HL-60/S4 (cell line): ENCODE results near the gene AUP1.

ENCODE experiments used
- in situ Hi-C: fragments of 300-500 bp; cut with MboI; formaldehyde crosslinking; loops from 2 replicates; pipeline ENCODE4 v1.14.3; 2022; ENCODE audit warnings: low sequenced_read_pairs

Gene AUP1

DNA sequence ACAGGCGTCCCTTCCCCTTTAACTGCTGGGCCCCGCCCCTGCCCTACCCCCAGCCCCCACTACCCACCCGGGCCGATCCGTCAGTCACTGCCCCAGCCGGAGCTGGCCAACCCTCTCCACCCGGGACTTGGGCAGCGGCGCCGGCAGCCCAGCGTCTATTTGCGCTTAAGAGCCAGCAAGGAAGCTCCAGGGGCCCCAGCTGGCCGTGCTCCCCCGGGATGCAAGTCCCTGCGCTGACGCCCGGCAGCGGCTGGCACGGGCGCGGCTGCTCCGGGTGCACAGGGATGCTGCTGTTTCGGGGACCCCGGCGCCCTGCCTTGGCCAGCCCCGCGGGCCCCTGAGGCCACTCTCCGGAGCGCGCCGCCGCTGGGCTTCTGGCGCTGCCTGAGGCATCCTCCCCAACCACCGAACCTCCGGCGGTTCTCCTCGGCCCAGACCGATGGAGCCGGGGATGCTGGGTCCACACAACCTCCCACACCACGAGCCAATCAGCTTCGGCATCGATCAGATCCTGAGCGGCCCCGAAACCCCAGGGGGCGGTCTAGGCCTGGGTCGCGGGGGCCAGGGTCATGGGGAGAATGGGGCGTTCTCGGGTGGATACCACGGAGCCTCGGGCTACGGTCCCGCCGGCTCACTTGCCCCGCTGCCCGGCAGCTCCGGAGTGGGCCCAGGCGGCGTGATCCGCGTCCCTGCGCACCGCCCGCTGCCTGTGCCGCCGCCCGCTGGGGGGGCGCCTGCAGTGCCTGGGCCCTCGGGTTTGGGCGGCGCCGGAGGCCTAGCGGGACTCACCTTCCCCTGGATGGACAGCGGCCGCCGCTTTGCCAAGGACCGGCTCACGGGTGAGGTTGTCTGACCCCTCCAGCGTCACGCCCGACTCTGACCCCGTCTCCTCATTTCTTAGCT, 14.9 kb downstream of the AUP1 start, which contains the start of gene TLX2:
Gene TLX2 (plus strand): TSS at position 83 of the 903 bp plus-strand sequence. CDS start 357 bp downstream, at position 440.
- in situ Hi-C loops: no loop called here

DNA sequence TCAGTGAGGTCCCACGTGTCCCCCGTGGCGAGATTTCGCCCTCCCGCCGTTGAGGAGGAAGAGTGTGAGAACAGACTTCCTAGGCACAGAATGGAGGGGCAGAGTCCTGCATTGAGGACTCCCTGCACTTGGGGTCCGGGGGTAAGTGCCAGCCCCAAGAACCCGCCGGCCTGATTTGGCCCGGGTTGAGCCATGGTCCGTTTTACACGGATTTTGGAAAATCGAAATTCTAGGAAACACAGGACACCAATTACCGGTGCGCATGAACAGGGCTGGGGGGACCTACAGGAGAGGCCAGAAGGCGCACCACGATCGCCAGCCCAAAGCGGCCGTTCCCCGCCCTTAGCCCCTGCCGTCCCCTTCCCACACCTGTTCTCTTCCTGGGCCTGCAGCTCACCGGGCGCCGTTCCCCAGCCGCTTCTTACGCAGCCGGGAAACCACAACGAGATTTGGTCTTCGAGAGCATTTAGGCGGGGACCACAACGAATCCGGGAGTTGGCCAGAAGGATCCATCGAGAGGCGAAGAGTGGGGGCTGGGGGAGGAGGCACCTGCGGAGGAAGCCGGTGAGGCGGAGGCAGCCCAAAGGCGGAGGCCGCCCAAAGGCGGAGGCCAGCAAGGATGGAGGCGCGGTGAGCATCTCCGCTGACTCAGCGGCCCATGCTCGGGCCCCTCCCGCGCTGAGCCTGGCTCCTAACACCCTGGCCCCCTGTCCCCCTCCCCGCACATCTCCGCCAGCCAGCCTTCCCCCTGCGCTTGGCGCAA, 15.7 kb downstream of the AUP1 start:
- in situ Hi-C loops: no loop called here

DNA sequence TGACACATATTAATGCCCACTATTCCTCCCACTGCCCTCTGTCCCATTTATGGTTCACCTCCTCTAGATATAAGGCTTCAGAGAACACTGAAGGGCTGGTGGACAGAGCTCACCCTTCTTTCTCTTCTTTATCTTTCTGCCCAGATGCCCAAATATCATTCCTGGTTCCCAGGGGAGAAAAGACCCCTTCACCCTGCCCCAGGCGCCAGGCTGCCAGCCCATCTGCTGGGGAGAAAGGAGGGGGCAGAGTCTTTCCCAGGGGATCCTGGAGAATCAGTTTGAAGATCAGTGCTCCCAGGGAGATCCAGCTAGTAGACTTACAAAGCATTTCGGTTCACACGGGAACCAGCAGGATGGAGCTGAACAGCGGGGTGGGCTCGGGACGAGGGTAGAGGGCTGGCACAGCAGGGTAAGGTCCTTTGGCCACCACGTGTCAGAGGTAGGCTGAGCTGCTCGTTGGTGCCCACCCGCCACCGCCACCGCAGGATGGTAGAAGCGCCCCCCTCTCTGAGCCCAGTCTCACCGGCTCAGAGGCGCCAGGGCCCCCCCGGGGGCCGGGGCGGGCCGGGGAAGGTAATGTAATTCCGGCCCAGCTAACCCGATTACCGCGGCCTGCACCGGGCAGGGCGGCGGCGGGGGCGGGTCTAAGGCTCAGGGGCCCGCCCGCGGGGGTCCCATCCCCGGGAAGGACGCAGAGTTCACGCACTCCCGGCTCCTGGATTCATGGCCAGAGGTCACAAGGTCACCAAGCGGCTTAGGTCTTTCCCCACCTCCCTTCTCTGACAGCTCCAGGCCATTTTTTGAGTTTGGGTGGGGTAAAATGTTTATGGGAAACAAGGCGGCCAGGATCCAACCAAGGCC, 16.5 kb downstream of the AUP1 start:
- in situ Hi-C loops: no loop called here

DNA sequence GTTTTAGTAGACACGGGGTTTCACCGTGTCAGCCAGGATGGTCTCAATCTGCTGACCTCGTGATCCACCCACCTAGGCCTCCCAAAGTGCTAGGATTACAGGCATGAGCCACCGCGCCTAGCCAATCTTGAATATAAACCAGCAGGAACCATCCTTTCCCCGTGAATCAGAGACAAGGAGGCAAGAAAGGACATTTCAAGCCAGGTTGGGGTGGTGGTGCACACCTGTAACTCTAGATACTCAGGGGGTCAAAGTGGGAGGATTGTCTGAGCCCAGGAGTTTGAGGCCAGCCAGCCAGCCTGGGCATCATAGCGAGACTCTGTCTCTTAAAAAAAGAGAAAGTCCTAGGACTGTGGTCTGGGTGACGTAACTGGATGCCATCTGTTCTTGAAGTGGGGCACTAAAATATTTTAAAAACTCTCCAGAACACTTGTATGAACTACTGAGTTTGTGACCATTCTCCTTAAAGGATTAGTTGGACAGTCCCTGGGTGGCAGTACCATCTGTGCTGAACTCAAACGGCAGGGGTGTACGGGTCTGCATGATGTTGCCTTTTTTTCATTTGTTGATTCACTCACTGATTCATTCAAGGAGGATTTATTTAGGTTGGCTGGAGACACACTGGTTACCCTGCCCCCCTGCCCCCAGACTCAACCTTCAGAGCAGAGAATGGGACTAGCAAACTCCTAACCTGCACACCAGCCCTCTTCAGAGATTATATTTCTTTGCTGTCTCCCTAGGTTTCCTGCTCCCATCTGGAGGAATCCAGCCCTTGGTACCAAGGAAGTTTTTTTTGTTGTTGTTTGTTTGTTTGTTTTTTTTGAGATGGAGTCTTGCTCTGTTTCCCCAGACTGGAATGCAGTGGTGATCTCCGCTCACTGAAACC, 18.2 kb downstream of the AUP1 start:
- in situ Hi-C loops: no loop called here

DNA sequence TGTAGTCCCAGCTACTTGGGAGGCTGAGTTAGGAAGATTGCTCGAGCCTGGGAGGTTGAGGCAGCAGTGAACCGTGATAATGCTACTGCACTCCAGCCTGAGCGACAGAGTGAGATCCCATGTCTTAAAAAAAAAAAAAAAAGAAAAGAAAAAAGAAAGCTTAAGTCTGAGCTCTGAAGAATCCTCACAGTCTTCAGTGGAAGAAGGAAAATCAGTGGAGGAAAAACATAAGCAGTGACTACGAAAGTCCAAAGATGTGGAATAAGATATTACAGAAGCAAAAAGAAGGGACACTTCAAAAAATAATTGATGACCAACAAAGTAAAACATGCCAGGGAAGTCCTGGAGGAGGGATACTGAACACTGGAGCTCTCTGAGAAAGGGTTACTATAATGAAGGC, 19.2 kb downstream of the AUP1 start:
- in situ Hi-C loops: no loop called here

DNA sequence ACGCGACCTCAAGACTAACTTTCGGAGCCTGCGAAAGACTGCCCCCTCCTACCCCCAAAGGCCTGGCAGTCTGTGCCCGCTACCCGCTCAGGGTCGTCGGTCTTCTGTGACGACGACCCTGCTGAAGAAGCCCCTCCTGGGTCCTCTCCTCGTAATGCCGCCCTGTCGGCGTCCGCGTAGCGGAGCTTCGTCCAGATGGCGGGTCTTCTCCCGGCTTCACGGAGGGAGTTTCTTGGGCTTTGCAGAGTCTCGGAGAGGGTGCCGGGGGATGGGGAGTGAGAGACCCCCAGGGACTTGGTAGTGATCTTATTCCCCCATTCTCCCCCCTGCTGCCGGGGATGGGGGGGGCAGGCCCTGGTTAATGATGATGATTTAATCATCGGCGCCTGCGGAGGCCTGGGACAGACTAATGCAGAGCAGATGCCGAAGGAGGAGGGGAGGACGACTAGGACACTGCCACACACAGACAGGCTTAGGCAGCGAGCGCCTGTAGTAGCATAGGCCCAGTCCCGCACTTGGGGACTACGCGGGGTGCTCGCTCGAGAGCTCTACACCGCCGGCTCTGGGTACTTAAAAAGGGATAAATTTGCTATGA, 21.5 kb downstream of the AUP1 start:
- in situ Hi-C loops: no loop called here

DNA sequence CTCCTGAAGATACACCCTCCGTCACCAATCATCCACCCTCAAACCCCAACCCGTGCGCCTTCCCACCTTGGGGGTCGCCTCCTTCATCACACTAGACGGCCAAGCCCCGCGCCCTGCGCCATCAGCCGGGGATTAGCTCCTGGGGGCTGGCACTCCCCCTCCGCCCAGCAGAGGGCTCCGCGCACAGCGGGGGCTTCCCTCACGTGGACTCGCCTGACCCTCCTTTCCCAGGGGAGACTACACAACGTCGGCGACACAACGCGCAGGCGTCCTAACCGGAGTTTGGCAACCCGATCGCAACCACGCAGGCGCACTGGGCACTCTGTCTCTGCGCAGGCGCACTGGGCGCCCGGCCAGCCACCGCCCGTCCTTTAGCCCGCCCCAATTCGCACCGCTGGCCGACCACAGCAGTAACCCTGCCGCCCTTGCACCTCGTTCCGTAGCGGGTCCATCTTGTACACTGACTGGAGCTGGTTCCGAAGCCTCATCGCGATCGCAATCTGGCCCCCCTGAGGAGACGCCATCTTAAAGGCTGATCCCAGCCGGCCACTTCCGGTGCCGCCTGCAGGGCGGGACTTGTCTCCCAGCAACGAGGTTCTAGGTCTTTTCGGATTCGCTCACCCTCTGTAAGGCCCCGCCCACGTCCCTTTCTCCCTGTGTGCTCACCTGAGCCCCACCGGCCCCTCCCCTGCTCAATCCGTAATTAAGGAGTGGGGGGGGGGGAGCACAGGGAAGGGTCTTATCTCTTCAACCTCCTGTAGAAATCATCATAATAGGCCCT, 22.2 kb downstream of the AUP1 start, which contains the start of gene PCGF1:
Gene PCGF1 (minus strand): TSS at position 551 of the 781 bp plus-strand sequence. CDS start 27 bp downstream, at position 524.
- in situ Hi-C loops: no loop called here

DNA sequence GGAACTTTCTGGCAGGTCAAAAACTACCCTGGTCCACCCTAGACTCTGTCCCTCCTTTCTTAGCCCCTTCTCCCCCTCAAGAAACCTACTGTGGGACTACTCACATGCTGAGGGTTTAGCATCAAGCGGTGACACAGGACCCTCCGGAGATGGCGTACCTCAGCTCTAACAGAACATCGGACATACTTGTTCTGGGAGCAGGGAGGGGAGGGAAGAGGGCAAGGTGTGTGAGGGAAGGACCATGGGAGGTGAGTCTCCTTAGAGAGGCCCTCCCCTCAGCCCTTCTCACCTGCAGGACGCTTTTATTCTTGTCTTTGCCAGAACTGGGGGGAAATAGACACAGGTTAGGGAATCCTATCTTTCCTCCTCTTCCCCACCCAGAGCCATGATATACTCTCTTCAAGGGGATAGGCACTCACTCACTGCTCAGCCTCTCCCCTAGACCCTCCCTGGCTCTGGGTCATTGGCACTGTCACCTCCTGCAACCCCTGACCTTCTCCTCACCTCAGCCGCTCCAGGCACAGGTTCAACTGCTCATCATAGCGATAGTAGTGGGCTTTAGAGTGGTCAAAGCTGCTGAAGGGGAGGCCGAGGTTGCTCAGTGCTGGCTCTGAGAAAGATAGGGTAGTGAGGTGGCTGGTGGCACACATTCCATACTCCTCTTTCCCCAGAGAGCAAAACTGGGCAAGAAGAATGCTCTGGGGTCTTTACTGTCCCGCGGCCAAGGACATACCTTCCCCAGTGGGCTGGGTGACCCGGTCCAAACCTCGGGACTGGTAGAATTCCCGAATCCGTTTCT, 23.9 kb downstream of the AUP1 start:
- in situ Hi-C loops: no loop called here

DNA sequence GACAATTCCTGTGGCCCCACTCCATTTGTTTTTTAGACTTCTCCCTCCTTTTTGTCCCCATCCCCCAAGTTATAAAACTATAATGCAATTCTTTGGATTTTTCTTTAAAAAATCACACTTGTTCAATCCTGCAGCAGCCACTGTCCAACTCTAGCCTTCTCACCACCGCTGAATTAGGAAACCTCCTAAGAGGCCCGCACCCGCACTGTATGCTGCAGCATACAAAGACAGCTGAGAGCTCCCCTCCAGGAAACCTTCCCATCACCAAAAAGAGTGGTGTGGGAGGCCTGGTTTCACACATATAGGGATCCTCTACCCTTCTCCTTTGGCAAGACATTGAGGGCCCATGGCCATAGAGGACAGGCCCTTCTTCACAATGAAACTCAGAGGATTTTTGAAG, 24.9 kb downstream of the AUP1 start:
- in situ Hi-C loops: no loop called here

DNA sequence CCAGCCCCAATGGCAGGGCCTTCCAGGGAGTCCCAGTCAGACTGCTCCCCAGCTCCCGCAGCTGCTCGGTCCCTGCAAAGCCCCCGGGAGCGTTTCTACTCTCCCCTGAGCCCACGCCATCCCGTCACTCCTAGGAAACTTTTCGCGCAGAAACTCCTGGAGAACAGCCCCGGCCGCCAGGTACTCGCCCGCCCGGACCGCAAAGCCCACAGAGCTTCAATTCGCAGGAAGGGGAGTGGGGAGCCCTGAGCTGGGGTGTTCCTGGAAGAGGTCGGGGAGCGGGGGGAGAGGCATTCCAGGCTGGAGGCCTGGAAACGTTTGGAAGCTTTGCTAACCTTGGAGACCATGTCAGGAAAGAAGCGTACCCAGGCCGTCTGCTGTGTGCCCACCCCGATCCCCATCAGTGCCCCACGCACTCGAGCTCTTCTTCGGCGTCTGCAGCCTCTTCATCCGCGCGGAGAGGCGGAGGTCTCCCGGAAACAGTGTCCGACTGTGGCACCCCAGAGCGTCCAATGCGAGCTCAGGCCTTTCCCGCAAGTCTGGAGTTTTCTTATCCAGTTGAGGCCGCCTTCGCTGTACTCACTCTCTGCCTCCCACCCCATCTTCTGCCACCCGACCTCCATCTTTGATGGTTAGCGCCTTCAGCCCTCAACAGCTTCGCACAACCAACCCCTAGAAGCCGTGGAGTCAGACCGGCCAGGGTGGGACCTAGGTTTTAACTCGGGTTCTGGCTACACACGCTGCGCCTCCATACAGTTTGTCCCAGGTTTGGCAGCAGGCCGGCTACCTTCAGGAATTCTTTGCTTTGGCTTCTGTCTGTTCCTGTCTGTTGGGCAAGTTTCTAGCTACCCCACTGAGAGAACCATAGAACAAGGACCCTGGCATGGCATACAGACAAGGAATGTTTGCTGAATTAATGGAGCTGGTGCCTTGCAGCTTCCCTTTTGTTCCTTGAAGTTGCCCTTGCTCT, 25.7 kb downstream of the AUP1 start:
- in situ Hi-C loops: no loop called here

DNA sequence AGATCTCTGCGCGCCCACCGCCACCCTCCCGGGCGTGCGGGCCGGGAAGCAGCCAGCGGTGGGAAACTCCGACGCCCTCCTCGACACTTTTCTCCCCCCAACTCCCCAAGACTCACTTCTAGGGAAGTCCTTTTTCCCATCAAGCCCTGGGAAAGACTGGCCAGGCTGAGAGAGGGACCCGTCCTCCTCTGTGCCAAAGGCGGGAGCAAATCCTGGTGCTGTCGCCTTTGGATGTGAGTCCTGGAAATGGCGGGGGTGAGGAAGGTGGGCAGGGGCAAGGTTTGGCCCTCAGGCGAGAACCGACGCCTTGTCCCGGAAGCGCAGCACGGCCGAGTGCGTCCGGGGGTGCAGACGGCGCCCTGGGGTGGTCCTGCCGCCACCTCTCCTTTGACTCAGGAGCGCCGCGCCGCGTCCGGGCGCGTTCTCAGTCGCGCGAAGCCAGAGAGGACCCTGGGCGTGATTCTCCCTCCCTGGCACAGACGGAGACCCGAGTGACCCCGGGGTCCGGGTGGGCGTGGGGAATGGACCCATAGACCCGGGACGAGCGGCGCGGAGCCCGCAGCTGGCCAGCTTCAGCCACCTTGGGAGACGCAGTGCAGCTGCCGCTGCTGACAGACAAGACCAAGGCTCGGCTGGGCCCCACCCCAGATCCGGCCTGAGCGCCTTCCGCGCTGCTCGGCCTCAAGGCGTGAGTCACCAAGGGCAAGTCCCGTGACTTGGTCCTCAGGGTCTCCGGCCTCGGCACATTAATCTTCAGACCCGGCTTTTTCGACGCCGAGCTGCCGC, 26.6 kb downstream of the AUP1 start:
- in situ Hi-C loops: no loop called here

DNA sequence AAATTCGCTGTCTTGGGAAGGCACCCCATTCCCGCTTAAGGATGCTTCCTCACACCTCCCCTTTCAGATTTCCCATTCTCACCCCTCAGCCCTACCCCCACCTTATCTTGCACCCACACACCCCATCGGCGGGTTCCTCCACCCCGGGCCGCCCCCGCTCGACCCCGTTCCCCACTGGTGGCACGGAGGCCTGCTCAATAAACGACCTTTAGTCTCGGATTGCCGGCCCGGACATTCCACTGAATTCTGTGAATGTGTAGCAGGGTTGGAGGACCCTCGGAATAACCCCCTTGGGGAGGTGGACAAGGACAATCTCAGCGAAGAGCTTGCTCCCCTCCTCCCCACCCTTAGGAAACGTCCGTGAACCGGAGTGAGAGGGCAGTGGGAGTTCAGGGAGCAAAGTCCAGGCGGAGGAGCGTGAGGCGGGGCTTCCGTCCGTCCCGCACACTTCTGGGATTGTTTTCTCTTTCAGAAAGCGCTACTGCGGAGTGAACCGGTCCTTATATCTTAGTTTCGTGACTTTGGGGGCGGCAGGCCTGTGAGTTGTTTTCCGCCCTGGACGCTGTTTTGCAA, 27.3 kb downstream of the AUP1 start:
- in situ Hi-C loops: no loop called here

DNA sequence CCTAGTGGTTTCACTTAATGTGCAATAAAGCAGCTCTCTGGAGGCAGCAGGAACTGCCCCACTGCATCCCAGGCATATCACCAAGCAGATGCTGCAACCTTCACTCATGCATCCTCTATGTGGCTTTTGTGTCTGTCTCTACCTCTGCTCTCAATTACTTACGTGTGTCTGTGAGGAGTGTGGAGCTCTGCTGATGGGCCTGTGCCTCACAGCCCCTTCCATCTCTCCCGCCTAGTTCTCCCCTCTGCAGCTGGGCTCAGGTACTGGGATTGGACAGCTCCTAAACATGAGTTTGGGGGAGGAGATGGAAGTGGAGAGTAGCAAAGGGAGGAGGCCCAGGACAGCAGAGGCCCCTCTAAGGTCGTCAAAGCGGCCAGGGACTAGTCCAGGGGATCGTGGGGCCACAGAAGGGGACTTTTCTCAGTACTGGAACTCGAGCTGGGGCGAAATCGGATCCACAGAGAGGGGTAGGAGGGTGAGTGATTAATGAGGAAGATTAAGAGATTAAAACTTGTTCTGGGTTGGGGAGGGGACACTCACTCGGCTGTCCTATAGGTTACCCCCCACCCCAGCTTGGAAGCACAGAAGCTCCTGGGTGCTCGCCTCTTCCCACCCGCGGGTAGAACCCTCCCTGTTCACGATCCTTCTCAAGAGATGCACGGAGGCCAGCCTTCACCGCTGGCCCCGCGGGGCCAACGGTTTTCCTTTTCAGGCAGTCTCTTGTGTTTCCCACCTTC, 28.0 kb downstream of the AUP1 start:
- in situ Hi-C loops: no loop called here

DNA sequence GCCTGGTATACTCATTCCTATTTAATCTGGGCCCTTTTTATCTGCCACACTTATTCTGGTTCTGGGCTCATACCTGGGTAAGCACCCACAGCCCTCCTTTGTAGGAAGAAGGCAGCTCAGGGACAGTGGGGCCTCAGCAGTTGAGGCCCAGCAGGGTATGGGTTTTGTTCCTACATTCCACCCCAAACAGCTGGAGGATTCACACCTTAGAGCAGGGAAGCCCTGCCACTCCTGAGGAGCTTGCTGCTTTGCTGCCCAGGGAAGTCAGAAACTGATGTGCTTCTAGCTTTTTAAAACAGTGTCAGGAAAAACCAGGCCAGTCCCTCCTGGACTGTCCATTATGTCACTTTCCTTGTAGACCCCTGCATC, 28.9 kb downstream of the AUP1 start:
- in situ Hi-C loops: no loop called here

DNA sequence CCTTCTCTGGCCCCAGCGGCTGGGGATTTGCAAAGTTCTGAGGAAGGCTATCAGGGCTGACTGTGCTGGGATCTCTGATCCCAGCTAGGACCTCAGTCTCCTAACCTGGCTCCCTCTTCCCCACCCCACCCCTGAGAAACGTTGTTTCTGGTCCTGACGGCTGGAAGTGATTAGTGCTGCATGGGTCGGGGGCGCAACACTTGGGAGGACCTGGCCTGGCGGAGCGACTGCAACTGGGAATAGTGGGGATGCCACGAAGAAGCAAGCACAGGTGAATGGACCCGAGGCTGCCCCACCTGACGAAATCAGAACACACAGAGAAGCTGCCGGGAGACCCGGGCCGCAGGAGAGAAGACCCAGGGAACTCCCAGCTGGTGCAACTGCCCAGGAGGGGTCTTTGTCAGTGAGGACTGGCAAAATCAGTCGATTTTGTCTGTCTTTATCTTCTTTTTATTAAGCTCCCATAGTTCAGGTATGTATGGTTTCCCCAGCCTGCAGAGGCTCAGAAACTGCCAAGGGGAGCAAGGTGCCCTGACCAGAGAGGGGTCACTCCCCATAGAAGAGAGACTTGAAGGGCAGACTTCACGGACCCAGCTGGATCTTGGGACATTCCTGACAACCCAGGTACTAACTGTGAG, 29.4 kb downstream of the AUP1 start:
- in situ Hi-C loops: no loop called here
